ENCODE measurements around the gene PADI4. TPM values are rescaled to one million over a fixed set of nuclear protein-coding genes. Genes with fewer than 3 reads are reported as not detected.
A peak's percentile ranks its signal among the peaks of the same experiment; 100 is the strongest.
"Not testable (repeated sequence)": the region's sequence is repeated elsewhere in the genome, so short reads cannot be mapped to it uniquely, and the experiment has no call there.

The PADI4 gene
- total RNA-seq, 1 experiment from 2014 or later, result 0.26 TPM

DNA sequence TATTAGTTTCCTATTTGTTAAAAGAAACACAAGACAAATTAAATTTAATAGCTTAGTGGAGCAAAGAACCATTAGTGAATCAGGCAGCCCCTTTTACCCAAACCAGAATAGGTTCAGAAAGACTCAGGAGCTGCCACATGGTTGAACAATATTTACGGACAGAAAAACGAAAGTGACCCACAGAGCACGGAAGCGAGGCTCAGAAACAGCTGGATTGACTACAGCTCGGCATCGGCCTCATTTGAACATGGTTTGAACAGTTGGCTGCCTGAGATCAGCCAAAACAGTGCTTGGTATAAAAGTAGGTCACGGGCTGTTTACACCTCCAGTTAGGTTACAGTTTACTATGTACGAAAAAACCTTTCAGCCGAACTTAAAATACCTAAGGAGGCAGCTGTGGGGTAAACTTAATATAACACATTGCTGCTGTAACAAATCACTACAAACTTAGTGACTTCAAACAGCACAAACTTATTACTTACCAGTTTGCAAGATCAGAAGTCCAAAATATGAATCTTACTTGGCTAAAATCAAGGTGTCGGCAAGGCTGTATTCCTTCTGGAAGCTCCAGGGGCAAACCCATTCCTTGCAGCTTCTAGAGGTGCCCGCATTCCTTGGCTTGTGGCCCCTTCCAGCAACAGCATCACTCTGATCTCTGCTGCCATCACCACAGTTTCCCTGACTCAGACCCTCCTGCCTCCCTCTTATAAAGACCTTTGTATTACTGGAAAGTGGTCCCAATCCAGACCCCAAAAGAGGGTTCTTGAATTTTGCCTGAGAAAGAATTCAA lies 11.8 kb downstream of the PADI4 start (continued):
- TF ChIP-seq, protein P1, sequence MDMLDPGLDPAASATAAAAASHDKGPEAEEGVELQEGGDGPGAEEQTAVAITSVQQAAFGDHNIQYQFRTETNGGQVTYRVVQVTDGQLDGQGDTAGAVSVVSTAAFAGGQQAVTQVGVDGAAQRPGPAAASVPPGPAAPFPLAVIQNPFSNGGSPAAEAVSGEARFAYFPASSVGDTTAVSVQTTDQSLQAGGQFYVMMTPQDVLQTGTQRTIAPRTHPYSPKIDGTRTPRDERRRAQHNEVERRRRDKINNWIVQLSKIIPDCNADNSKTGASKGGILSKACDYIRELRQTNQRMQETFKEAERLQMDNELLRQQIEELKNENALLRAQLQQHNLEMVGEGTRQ (CRISPR knock-in tag; IDR thresholded peaks at IDR 0.05), result no peak
- TF ChIP-seq ZNF423 (CRISPR knock-in tag; IDR thresholded peaks at IDR 0.05) (no peak), SP1 (CRISPR knock-in tag; conservative IDR thresholded peaks at IDR 0.05) (no peak), CBFB (CRISPR knock-in tag; IDR thresholded peaks at IDR 0.05; ENCODE audit: low read depth) (no peak), NFYB (CRISPR knock-in tag; conservative IDR thresholded peaks at IDR 0.05; ENCODE audit: low read depth) (no peak), NFE2L1 (CRISPR knock-in tag; IDR thresholded peaks at IDR 0.05) (no peak), SMAD4 (CRISPR knock-in tag; IDR thresholded peaks at IDR 0.05) (no peak)
- TF ChIP-seq, protein P2, sequence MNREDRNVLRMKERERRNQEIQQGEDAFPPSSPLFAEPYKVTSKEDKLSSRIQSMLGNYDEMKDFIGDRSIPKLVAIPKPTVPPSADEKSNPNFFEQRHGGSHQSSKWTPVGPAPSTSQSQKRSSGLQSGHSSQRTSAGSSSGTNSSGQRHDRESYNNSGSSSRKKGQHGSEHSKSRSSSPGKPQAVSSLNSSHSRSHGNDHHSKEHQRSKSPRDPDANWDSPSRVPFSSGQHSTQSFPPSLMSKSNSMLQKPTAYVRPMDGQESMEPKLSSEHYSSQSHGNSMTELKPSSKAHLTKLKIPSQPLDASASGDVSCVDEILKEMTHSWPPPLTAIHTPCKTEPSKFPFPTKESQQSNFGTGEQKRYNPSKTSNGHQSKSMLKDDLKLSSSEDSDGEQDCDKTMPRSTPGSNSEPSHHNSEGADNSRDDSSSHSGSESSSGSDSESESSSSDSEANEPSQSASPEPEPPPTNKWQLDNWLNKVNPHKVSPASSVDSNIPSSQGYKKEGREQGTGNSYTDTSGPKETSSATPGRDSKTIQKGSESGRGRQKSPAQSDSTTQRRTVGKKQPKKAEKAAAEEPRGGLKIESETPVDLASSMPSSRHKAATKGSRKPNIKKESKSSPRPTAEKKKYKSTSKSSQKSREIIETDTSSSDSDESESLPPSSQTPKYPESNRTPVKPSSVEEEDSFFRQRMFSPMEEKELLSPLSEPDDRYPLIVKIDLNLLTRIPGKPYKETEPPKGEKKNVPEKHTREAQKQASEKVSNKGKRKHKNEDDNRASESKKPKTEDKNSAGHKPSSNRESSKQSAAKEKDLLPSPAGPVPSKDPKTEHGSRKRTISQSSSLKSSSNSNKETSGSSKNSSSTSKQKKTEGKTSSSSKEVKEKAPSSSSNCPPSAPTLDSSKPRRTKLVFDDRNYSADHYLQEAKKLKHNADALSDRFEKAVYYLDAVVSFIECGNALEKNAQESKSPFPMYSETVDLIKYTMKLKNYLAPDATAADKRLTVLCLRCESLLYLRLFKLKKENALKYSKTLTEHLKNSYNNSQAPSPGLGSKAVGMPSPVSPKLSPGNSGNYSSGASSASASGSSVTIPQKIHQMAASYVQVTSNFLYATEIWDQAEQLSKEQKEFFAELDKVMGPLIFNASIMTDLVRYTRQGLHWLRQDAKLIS (CRISPR knock-in tag; IDR thresholded peaks at IDR 0.05; ENCODE audit: borderline replicate concordance), result no peak
- TF ChIP-seq, protein P3, sequence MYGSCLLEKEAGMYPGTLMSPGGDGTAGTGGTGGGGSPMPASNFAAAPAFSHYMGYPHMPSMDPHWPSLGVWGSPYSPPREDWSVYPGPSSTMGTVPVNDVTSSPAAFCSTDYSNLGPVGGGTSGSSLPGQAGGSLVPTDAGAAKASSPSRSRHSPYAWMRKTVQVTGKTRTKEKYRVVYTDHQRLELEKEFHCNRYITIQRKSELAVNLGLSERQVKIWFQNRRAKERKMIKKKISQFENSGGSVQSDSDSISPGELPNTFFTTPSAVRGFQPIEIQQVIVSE (CRISPR knock-in tag; IDR thresholded peaks at IDR 0.05; ENCODE audit: borderline replicate concordance), result no peak
- TF ChIP-seq, protein P4, sequence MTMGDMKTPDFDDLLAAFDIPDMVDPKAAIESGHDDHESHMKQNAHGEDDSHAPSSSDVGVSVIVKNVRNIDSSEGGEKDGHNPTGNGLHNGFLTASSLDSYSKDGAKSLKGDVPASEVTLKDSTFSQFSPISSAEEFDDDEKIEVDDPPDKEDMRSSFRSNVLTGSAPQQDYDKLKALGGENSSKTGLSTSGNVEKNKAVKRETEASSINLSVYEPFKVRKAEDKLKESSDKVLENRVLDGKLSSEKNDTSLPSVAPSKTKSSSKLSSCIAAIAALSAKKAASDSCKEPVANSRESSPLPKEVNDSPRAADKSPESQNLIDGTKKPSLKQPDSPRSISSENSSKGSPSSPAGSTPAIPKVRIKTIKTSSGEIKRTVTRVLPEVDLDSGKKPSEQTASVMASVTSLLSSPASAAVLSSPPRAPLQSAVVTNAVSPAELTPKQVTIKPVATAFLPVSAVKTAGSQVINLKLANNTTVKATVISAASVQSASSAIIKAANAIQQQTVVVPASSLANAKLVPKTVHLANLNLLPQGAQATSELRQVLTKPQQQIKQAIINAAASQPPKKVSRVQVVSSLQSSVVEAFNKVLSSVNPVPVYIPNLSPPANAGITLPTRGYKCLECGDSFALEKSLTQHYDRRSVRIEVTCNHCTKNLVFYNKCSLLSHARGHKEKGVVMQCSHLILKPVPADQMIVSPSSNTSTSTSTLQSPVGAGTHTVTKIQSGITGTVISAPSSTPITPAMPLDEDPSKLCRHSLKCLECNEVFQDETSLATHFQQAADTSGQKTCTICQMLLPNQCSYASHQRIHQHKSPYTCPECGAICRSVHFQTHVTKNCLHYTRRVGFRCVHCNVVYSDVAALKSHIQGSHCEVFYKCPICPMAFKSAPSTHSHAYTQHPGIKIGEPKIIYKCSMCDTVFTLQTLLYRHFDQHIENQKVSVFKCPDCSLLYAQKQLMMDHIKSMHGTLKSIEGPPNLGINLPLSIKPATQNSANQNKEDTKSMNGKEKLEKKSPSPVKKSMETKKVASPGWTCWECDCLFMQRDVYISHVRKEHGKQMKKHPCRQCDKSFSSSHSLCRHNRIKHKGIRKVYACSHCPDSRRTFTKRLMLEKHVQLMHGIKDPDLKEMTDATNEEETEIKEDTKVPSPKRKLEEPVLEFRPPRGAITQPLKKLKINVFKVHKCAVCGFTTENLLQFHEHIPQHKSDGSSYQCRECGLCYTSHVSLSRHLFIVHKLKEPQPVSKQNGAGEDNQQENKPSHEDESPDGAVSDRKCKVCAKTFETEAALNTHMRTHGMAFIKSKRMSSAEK (CRISPR knock-in tag; IDR thresholded peaks at IDR 0.05; ENCODE audit: borderline replicate concordance), result no peak

DNA sequence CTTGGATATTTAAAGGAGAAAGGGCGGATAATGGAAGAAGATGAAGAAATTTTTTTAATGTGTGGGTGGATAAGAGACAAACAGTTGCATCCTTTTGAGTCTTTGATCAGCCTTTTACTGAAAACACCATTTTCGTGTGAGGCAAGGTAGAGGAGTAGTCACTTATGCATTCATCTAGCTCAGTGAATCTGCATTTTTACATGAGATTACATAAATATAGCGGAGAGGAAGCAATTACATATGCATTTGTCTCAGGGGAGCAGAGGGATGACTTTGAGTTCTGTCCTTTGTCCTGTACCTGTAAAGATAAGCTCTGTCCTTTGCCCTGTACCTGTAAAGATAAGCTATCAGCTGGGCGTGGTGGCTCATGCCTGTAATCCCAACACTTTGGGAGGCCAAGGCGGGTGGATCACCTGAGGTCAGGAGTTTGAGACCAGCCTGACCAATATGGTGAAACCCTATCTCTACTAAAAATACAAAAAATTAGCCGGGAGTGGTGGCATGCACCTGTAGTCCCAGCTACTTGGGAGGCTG lies 13.9 kb downstream of the PADI4 start:
- peaks cover 46% of the 10 kb centered on the region for H3K9me3 Mint-ChIP-seq
- H3K27me3 Mint-ChIP-seq (ENCODE audit: low read depth); H3K4me1 Mint-ChIP-seq; POLR2A ChIA-PET; H3K36me3 Mint-ChIP-seq; ATAC-seq; H3K27ac Mint-ChIP-seq; DNase-seq (ENCODE audit: low spot score); H3K4me3 Mint-ChIP-seq: not testable (repeated sequence)
- CTCF ChIA-PET, result interaction anchor here (1.2 kb wide), 1 partner anchor 17 kb away, joined by 4 read pairs; no protein-coding TSS in a partner anchor

DNA sequence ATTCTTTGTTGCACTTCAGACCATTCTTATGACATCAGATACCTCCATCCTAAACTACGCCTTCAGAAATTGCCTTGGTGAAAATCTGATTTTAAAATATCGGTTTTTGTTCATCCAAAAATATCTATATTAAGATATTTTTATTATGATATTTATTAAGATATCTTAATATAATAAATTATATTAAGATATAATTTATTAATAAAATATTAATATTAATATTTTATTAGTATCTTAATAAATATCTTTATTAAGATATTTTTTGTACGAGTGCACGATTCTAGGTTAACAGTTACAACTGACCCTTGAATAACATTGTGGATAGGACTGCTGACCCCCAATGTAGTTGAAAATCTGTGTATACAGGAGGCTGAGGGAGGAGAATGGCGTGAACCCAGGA lies 20.9 kb downstream of the PADI4 start:
- no peaks in the 10 kb centered on the region; the same call in 1 of the 2 replicates for H3K27me3 Mint-ChIP-seq (ENCODE audit: low read depth)
- peaks cover 23% of the 10 kb centered on the region for H3K9me3 Mint-ChIP-seq
- TF ChIP-seq GRHL2 (CRISPR knock-in tag; IDR thresholded peaks at IDR 0.05; ENCODE audit: insufficient replicate concordance, severe bottlenecking), result no peak
- TF ChIP-seq TEAD4 (CRISPR knock-in tag; IDR thresholded peaks at IDR 0.05), result no peak
- TF ChIP-seq, protein P5, sequence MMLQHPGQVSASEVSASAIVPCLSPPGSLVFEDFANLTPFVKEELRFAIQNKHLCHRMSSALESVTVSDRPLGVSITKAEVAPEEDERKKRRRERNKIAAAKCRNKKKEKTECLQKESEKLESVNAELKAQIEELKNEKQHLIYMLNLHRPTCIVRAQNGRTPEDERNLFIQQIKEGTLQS (CRISPR knock-in tag; conservative IDR thresholded peaks at IDR 0.05), result no peak
- TF ChIP-seq TCF7 (CRISPR knock-in tag; IDR thresholded peaks at IDR 0.05; ENCODE audit: low read depth), result no peak
- TF ChIP-seq, protein P6, sequence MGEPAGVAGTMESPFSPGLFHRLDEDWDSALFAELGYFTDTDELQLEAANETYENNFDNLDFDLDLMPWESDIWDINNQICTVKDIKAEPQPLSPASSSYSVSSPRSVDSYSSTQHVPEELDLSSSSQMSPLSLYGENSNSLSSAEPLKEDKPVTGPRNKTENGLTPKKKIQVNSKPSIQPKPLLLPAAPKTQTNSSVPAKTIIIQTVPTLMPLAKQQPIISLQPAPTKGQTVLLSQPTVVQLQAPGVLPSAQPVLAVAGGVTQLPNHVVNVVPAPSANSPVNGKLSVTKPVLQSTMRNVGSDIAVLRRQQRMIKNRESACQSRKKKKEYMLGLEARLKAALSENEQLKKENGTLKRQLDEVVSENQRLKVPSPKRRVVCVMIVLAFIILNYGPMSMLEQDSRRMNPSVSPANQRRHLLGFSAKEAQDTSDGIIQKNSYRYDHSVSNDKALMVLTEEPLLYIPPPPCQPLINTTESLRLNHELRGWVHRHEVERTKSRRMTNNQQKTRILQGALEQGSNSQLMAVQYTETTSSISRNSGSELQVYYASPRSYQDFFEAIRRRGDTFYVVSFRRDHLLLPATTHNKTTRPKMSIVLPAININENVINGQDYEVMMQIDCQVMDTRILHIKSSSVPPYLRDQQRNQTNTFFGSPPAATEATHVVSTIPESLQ (CRISPR knock-in tag; IDR thresholded peaks at IDR 0.05), result no peak
- peak; percentile 94 for TF ChIP-seq HMGA2 (CRISPR knock-in tag; IDR thresholded peaks at IDR 0.05)
- H3K27ac Mint-ChIP-seq, result no peak overlapping the region
- POLR2A ChIA-PET, result no interaction called here
- peaks cover 5% of the 10 kb centered on the region for H3K36me3 Mint-ChIP-seq
- no peaks in the 10 kb centered on the region for H3K4me1 Mint-ChIP-seq
- DNase-seq (ENCODE audit: low spot score) (no peak), ATAC-seq (no peak)
- CTCF ChIA-PET, result no interaction called here
- H3K4me3 Mint-ChIP-seq, result no peak overlapping the region
